Uterus (tissue), 2 donors: Measurements from ENCODE around the gene PAPPA2.

ENCODE experiments used
- POLR2A ChIP-seq, 2 donors: fragments of 450-650 bp; IDR thresholded peaks; one replicate each; pipeline ENCODE4 v1.6.1; 2016; ENCODE audit warnings: antibody characterized with exemption in 2 of 2, mild to moderate bottlenecking in 1 of 2, moderate library complexity in 1 of 2
- TF ChIP-seq, protein P1 (sequence below), 4 experiments: fragments of 200-600 bp in 2 of 4; fragments of 450-650 bp in 2 of 4; sonication (generic) in 2 of 4; IDR thresholded peaks; one replicate each; pipeline ENCODE4 v1.5.1; 2016 to 2019; ENCODE audit warnings: antibody characterized with exemption in 4 of 4, mild to moderate bottlenecking in 2 of 4, moderate library complexity in 1 of 4

DNA sequence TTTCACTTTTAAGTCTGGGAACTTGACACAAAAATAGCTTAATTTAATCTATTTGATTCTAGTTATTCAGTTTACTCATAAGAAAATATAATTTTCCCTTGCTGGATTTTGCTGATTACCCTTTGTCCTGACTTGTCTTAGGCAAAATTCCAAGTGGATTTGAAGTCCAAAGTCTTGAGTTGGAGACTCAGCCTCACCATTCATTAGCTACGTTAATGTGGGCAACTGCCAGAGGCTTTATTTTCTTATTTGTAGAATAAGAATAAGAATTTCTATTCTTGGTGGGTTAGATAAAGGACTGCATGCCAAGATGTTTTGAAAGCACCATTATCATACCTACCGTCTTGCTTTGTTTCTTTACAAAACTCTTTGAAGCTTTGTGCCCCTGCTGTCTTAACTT is 22.8 kb upstream of the PAPPA2 start:
- TF ChIP-seq, protein P1, sequence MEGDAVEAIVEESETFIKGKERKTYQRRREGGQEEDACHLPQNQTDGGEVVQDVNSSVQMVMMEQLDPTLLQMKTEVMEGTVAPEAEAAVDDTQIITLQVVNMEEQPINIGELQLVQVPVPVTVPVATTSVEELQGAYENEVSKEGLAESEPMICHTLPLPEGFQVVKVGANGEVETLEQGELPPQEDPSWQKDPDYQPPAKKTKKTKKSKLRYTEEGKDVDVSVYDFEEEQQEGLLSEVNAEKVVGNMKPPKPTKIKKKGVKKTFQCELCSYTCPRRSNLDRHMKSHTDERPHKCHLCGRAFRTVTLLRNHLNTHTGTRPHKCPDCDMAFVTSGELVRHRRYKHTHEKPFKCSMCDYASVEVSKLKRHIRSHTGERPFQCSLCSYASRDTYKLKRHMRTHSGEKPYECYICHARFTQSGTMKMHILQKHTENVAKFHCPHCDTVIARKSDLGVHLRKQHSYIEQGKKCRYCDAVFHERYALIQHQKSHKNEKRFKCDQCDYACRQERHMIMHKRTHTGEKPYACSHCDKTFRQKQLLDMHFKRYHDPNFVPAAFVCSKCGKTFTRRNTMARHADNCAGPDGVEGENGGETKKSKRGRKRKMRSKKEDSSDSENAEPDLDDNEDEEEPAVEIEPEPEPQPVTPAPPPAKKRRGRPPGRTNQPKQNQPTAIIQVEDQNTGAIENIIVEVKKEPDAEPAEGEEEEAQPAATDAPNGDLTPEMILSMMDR (IDR thresholded peaks at IDR 0.05): no peak
- TF ChIP-seq POLR2A (IDR thresholded peaks at IDR 0.05): no peak
